Mesothelial cell of epicardium (in vitro differentiated cells): Measurements from ENCODE around the gene RNF150. TPM values are rescaled to one million over a fixed set of nuclear protein-coding genes. Genes with fewer than 3 reads are reported as not detected.

Experiments used
- DNase-seq, 2 experiments: peaks; one replicate each; pipeline ENCODE4 v3.0.0; 2021; ENCODE audit warnings: low spot score in 2 of 2; ENCODE audit not compliant: unreplicated experiment in 2 of 2
- H3K27ac Mint-ChIP-seq: 2 replicates; pipeline ENCODE4 v1.8.0; 2021; ENCODE audit warnings: mixed read lengths
- H3K27me3 Mint-ChIP-seq: 2 replicates; pipeline ENCODE4 v1.8.0; 2021; ENCODE audit warnings: low read depth, mixed read lengths
- H3K36me3 Mint-ChIP-seq: 2 replicates; pipeline ENCODE4 v1.8.0; 2021; ENCODE audit warnings: mixed read lengths
- H3K4me1 Mint-ChIP-seq: 2 replicates; pipeline ENCODE4 v1.8.0; 2021; ENCODE audit warnings: mixed read lengths
- H3K4me3 Mint-ChIP-seq: 2 replicates; pipeline ENCODE4 v1.8.0; 2021; ENCODE audit warnings: mild to moderate bottlenecking, moderate library complexity, mixed read lengths
- H3K9me3 Mint-ChIP-seq: 2 replicates; pipeline ENCODE4 v1.8.0; 2021; ENCODE audit warnings: mixed read lengths
- CTCF ChIP-seq: fragments of 200-600 bp; sonication (generic); IDR thresholded peaks from one replicate; pipeline ENCODE4 v1.5.0; 2021; ENCODE audit warnings: antibody characterized with exemption; ENCODE audit not compliant: unreplicated experiment
- total RNA-seq: library from RNA; stranded (reverse); gene quantifications from 3 replicates; pipeline ENCODE4 v1.2.1, GENCODE V29; 2021

Gene RNF150
- total RNA-seq, 1 donor from 2014 or later, result 40.1 TPM

GRCh38 chr4:140851032-140851636 lies 282.1 kb downstream of the RNF150 start:
- no peak overlapping the region for H3K27ac Mint-ChIP-seq
- H3K36me3 Mint-ChIP-seq, result no peaks in the 10 kb centered on the region
- no peak overlapping the region for H3K4me3 Mint-ChIP-seq
- peak in 1 of 2 experiments; percentile 53 for DNase-seq
- TF ChIP-seq CTCF, result peak; percentile 84
- no peaks in the 10 kb centered on the region for H3K9me3 Mint-ChIP-seq
- H3K27me3 Mint-ChIP-seq, result peaks cover 2% of the 10 kb centered on the region
- H3K4me1 Mint-ChIP-seq, result peaks cover 4% of the 10 kb centered on the region

GRCh38 chr4:140849526-140849925 lies 283.7 kb downstream of the RNF150 start:
- Mint-ChIP-seq H3K36me3 (no peaks in the 10 kb centered on the region), H3K9me3 (peaks cover 3% of the 10 kb centered on the region), H3K4me3 (no peak overlapping the region), H3K4me1 (peaks cover 4% of the 10 kb centered on the region), H3K27me3 (peaks cover 2% of the 10 kb centered on the region), H3K27ac (no peak overlapping the region)
- no peak for DNase-seq
- TF ChIP-seq CTCF, result no peak

- Mint-ChIP-seq H3K4me1 (peaks cover 4% of the 10 kb centered on the region), H3K4me3 (no peak overlapping the region), H3K27ac (no peak overlapping the region), H3K36me3 (peaks cover 2% of the 10 kb centered on the region), H3K27me3 (no peaks in the 10 kb centered on the region), H3K9me3 (peaks cover 6% of the 10 kb centered on the region)
- no peak for TF ChIP-seq CTCF
- DNase-seq, result no peak
Observed at GRCh38 chr4:140846736-140847135, 286.5 kb downstream of the RNF150 start.

- peaks cover 19% of the 10 kb centered on the region for H3K4me1 Mint-ChIP-seq
- peaks cover 17% of the 10 kb centered on the region for H3K9me3 Mint-ChIP-seq
- no peaks in the 10 kb centered on the region for H3K27me3 Mint-ChIP-seq
- H3K27ac Mint-ChIP-seq, result no peak overlapping the region
- TF ChIP-seq CTCF, result no peak
- no peak overlapping the region for H3K4me3 Mint-ChIP-seq
- DNase-seq, result no peak
- H3K36me3 Mint-ChIP-seq, result peaks cover 4% of the 10 kb centered on the region
Observed at GRCh38 chr4:140844061-140844460, 289.2 kb downstream of the RNF150 start.

- Mint-ChIP-seq H3K36me3 (peaks cover 4% of the 10 kb centered on the region), H3K4me1 (peaks cover 29% of the 10 kb centered on the region), H3K4me3 (no peak overlapping the region), H3K27me3 (no peaks in the 10 kb centered on the region), H3K27ac (no peak overlapping the region), H3K9me3 (peaks cover 17% of the 10 kb centered on the region)
- no peak for TF ChIP-seq CTCF
- DNase-seq, result no peak
Observed at GRCh38 chr4:140841186-140841585, 292.1 kb downstream of the RNF150 start.
